ENCODE results near the gene CCDC190. TPM values are rescaled to one million over a fixed set of nuclear protein-coding genes. Genes with fewer than 3 reads are reported as not detected.

The CCDC190 gene, protein sequence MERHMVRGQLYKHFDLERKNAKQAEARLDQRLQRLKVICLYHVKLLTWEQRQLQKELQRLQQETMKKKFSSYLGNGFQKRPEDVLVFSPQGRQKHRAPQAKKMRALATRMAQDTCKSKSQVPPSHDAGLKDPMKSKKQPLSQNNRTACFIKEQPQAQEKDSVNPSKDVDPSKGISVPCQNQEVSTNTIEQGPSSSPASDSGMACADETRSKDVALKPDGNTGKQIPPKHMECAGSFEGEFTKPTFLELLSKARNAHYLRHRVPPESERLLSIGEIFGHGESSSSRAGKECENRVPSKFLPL
- total RNA-seq, result 0.25 and 0.93 TPM in 2 replicates

DNA sequence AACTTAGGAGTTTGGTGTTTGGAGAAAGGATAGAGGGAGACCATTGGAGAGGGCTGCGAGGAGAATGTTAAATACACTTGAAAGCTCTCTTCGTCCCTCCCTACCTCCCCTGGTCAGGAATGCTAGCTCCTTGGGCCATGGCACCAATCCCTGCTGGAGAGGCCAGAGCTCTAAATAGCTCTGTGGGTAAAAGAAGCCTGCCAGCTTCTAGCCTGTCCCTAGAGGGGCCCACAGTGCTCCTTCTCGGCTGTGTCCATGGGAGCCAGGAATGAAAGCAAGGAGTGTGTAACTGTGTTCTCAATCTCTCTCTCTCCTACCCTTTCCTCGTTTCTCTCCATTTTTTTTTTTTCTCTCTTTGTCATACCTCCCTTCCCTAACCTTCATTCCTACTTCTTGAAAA, at the start of gene CCDC190:
Gene CCDC190 (minus strand): TSS at position 75 of the 400 bp plus-strand sequence. CDS start 1,529 bp downstream, outside the sequence.

Other genes starting within 250 kb of the CCDC190 start
- gene DDR2, start 228.7 kb downstream of the CCDC190 start, total RNA-seq, result 3.0 and 3.9 TPM in 2 replicates
- gene HSD17B7, start 70.5 kb downstream of the CCDC190 start, total RNA-seq, result 24.9 and 28.5 TPM in 2 replicates
- gene RGS4, start 208.2 kb upstream of the CCDC190 start, total RNA-seq, result 72.1 and 92.6 TPM in 2 replicates